GM21825 (cell line): Measurements from ENCODE around the gene CREM.

ENCODE experiments used
- ATAC-seq: cut with Tn5 transposase; IDR thresholded peaks from one replicate; pipeline ENCODE4 v1.9.1; 2021; ENCODE audit warnings: mild to moderate bottlenecking, moderate library complexity; ENCODE audit not compliant: unreplicated experiment

Gene CREM

GRCh38 chr10:35262436-35262835 is 135.8 kb downstream of the CREM start:
- ATAC-seq = no peak
